Subcutaneous adipose tissue (tissue), 4 donors: ENCODE results near the gene MFRP. TPM values are rescaled to one million over a fixed set of nuclear protein-coding genes. Genes with fewer than 3 reads are reported as not detected.

Experiments
- total RNA-seq, 4 donors: library from RNA; depleted of rRNA; stranded (reverse); fragments of >200 nt; gene quantifications; one replicate each; pipeline ENCODE4 v1.1.0, GENCODE V29; 2016
- TF ChIP-seq, protein P1 (sequence below): fragments of 450-650 bp; IDR thresholded peaks from one replicate; pipeline ENCODE4 v1.5.1; 2016; ENCODE audit warnings: low read depth, mild to moderate bottlenecking, control low read depth, antibody characterized with exemption, moderate library complexity

MFRP gene
- total RNA-seq, 4 donors from 2014 or later = not detected

DNA sequence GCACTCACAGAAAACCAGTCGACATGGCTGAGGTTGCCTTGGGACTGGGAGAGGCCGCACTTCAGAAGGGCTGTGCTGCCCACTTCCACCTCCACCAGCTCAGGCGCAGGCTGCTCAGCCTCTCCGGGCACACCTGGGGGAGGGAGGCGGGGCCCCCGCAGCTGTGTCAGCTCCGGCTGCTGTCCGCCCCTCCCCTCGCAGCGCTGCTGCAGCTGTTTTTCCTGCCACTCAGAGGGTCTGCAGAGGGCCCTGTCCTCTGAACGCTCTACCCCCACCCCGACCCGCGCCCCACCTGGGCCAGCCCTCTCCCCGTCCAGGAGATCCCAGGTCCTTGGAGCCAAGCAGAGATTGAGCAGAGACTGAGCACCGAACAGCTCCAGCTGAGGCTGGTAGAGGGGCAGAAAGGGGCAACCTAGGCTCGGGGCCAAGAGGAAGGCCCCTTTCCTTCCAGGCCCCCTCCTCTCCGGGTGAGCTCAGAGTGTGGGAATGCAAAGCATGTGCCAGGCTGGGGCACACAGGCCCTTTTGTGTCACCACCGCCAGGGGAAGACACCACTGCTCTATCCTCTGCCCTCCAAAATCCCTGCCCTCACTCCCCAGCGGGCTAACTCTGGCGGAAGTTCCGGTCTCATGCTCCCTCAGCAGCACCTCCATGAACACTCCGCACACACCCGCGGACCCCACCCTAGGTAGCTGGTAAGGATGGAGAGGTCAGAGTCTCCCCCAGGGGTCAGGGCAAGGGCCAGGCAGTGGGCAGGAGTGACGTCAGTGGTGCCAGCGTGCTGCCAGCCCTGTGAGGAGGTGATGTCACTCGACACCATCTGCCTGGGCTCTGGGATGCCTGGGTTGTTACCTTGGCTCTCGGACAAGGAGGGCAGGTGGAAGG lies 31.1 kb downstream of the MFRP start:
- TF ChIP-seq, protein P1, sequence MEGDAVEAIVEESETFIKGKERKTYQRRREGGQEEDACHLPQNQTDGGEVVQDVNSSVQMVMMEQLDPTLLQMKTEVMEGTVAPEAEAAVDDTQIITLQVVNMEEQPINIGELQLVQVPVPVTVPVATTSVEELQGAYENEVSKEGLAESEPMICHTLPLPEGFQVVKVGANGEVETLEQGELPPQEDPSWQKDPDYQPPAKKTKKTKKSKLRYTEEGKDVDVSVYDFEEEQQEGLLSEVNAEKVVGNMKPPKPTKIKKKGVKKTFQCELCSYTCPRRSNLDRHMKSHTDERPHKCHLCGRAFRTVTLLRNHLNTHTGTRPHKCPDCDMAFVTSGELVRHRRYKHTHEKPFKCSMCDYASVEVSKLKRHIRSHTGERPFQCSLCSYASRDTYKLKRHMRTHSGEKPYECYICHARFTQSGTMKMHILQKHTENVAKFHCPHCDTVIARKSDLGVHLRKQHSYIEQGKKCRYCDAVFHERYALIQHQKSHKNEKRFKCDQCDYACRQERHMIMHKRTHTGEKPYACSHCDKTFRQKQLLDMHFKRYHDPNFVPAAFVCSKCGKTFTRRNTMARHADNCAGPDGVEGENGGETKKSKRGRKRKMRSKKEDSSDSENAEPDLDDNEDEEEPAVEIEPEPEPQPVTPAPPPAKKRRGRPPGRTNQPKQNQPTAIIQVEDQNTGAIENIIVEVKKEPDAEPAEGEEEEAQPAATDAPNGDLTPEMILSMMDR = no peak

DNA sequence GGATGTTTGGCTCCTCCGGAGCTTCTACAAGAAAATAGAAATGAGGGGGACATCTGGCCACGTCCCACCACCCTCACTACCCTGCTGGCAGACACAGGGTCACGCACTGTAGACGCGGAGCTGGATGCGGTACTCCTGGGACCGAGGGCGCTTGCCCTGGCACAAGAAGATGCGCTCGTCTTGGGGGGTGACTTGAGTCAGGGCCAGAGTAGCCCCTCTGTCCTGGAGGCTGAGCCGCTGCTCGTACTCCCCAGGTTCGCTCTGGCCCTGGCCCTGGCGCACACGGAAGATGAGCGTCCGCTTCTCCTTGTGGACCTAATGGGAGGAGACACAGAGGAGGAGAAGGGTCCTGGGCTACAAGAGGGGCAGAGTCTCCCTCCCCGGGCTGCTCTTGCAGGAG lies 31.8 kb downstream of the MFRP start:
- TF ChIP-seq, protein P1 = no peak

DNA sequence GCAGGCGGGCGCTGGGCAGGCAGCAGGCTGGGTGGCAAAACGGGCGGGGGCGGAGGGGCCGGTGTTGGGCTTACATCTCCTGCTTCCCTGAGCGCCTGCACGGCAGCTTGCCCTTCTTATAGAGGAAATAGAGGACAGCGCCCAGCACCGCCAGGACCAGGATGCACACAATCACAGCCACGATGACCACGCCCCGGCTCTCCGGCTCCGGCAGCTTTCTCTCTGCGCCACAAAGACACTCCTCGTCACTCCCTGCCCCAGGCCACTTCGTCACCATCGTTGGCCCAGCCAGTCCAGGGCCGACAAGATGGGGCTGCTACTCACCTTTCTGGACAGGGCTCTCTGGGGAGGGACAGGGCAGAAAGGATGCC lies 35.8 kb downstream of the MFRP start:
- TF ChIP-seq, protein P1 = no peak

DNA sequence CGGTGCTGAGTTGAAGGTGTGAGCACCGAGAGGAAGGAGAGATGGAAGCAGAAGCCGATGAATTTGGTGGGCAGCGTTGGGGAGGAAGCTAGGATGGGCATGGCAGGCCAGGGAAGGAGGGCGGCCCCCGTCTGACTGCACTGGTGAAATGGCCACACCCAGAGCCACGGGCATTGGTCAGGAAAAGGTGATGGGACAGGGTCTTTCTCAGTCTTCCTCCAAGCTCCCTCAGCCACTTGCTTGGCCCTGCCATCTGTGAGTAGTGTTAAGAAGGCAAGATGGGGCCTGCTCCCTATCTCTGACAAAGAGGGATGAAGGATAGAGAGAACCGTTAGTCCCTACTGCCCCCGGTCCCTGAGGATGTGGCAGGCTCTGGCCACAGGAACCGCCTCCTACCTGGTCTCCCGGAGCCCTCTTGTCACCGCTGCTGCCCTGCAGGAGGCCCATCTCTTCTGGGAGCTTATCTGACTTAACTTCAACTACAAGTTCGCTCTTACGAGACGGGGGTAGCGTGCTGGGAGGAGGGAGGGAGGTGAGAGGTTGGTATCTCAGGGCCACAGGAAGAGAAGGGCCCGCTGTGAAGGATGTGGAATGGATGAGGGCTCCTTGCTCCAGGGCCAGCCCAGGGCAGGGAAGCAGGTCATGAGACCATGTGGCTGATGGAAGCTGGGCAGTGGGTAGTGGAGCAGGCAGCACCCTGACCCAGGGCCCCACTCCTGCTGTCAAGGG lies 36.4 kb downstream of the MFRP start:
- TF ChIP-seq, protein P1 = no peak

DNA sequence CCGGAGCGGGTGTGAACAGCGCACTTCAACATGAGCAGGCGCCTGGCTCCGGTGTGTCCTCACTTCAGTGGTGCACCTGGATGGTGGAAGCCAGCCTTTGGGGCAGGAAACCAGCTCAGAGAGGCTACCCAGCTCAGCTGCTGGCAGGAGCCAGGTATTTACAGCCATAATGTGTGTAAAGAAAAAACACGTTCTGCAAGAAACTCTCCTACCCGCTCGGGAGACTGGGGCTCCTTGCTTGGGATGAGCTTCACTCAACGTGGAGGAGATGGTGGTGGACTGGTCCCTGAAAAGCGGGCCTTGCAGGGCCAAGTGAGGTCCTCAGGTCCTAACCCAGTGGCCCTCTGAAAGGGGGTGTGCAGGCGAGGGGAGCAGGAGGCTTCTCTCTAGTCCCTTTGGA lies 37.1 kb downstream of the MFRP start:
- TF ChIP-seq, protein P1 = no peak

DNA sequence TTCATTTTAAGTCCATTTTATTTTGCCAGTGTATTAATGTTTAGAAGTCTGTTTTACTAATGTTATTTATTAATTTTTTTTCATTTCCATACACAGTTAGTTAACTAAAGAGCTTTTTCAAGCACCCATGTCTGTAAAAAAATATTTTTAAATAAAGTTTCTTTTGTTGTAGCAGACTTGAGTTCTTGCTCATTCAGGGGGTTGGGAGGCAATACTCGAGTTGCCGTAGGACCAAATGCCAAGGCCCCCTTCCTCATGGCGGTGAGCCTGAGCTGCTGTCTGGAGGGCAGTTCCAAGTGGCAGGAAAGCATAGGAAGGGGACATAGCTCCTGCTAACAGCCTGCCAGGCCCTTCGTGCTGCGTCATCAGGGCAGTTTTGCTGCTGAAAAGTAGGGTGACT lies 38.5 kb downstream of the MFRP start:
- TF ChIP-seq, protein P1 = no peak

DNA sequence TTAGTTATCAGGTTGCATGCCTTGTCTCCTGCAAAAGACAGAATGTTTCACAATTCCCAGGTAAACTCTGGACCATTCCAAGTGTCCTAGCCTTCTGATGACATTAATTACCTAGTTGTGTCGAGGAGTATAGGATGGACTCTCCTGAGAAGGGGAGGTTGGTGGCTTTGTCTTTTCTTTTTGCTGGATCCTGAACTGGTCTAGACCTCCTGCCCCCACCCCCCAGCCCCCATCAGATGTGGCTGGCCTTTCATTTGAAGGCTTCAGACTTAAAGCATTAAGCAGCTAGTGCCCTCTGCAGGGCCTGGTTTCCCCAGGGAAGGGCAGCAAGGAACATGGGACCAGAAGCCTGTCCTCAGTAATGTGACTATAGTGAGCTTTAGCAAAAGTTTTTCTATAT lies 39.3 kb downstream of the MFRP start:
- TF ChIP-seq, protein P1 = no peak
